Smooth muscle cell (in vitro differentiated cells): Measurements from ENCODE around the gene LAMC2. TPM values are rescaled to one million over a fixed set of nuclear protein-coding genes. Genes with fewer than 3 reads are reported as not detected.

ENCODE experiments used
- DNase-seq: peaks from one replicate; lab custom pipeline; 2025; ENCODE audit not compliant: unreplicated experiment; lab: John Stamatoyannopoulos, UW
- H2AFZ ChIP-seq: fragments of 200-600 bp; sonication (generic); 2 replicates; pipeline ENCODE4 v1.6.0; 2016; ENCODE audit warnings: antibody characterized with exemption, low read depth, mild to moderate bottlenecking
- H3F3A ChIP-seq: fragments of 200-600 bp; sonication (generic); 2 replicates; pipeline ENCODE4 v1.6.0; 2017; ENCODE audit warnings: antibody characterized with exemption, low read depth
- H3K27ac ChIP-seq: fragments of 200-600 bp; sonication (generic); 2 replicates; pipeline ENCODE4 v1.5.1; 2016; ENCODE audit warnings: low read depth, mild to moderate bottlenecking
- H3K27me3 ChIP-seq: fragments of 200-600 bp; sonication (generic); 2 replicates; pipeline ENCODE4 v1.6.1; 2016; ENCODE audit warnings: low read depth, mild to moderate bottlenecking
- H3K36me3 ChIP-seq: fragments of 200-600 bp; sonication (generic); 2 replicates; pipeline ENCODE4 v1.5.1; 2016; ENCODE audit warnings: low read depth
- H3K4me1 ChIP-seq: fragments of 200-600 bp; sonication (generic); 2 replicates; pipeline ENCODE4 v1.5.1; 2016; ENCODE audit warnings: low read depth
- H3K4me2 ChIP-seq: fragments of 200-600 bp; sonication (generic); 2 replicates; pipeline ENCODE4 v1.6.0; 2016; ENCODE audit warnings: mild to moderate bottlenecking
- H3K4me3 ChIP-seq: fragments of 200-600 bp; sonication (generic); 2 replicates; pipeline ENCODE4 v1.5.1; 2016; ENCODE audit warnings: mild to moderate bottlenecking
- H3K79me2 ChIP-seq: fragments of 200-600 bp; sonication (generic); 2 replicates; pipeline ENCODE4 v1.6.0; 2016; ENCODE audit warnings: low read depth, mild to moderate bottlenecking
- H3K9ac ChIP-seq: fragments of 200-600 bp; sonication (generic); 2 replicates; pipeline ENCODE4 v1.6.0; 2016; ENCODE audit warnings: low read depth
- H3K9me3 ChIP-seq: fragments of 200-600 bp; sonication (generic); replicated peaks from 2 replicates; pipeline ENCODE4 v1.5.1; 2016; ENCODE audit warnings: low read depth
- H4K20me1 ChIP-seq: fragments of 200-600 bp; sonication (generic); 2 replicates; pipeline ENCODE4 v1.6.0; 2016; ENCODE audit warnings: low read depth
- CTCF ChIP-seq: fragments of 200-600 bp; sonication (generic); IDR thresholded peaks from 2 replicates; pipeline ENCODE4 v1.5.1; 2017; ENCODE audit warnings: borderline replicate concordance, mild to moderate bottlenecking, antibody characterized with exemption; ENCODE audit not compliant: insufficient read depth, poor library complexity, severe bottlenecking
- WGBS: methylation state at CpG from one replicate; pipeline ENCODE4 v1.1.7; 2016; ENCODE audit warnings: low lambda C conversion rate; 5-methylcytosine and 5-hydroxymethylcytosine counted together
- polyA plus RNA-seq: library from polyadenylated mRNA; unstranded; fragments of >200 nt; fragmentation: Nextera tagmentation; extraction: Ambion mirVana; gene quantifications from 2 replicates; pipeline ENCODE4 v1.2.1, GENCODE V29; 2016
- total RNA-seq: library from RNA; depleted of rRNA; stranded (reverse); fragments of >200 nt; gene quantifications from 2 replicates; pipeline ENCODE4 v1.2.3, GENCODE V29; 2014

Gene LAMC2
- total and polyA plus RNA-seq, 2 experiments from 2014 or later: 35.1 to 120 TPM

- Histone ChIP-seq H4K20me1 (no peaks in the 10 kb centered on the region), H3K4me1 (peaks cover 18% of the 10 kb centered on the region), H3K36me3 (no peaks in the 10 kb centered on the region), H3K9ac (no peak overlapping the region), H2AFZ (no peak overlapping the region), H3K4me2 (no peak overlapping the region), H3K4me3 (no peak overlapping the region), H3K27me3 (no peaks in the 10 kb centered on the region), H3F3A (no peaks in the 10 kb centered on the region), H3K79me2 (no peaks in the 10 kb centered on the region), H3K9me3 (no peaks in the 10 kb centered on the region), H3K27ac (no peak overlapping the region)
- TF ChIP-seq CTCF: no peak
- 94% methylated on average over 14 of the region's 14 CpGs for WGBS
- DNase-seq: no peak
These were observed 32.1 kb downstream of the LAMC2 start for GRCh38 chr1:183218027-183218618.

GRCh38 chr1:183218971-183219615 is 33.0 kb downstream of the LAMC2 start:
- DNase-seq: no peak
- WGBS: 42% methylated on average over 5 of the region's 5 CpGs
- Histone ChIP-seq H3K4me1 (peaks cover 18% of the 10 kb centered on the region), H3K27ac (no peak overlapping the region), H3K4me3 (no peak overlapping the region), H3K79me2 (no peaks in the 10 kb centered on the region), H3K9me3 (no peaks in the 10 kb centered on the region), H3K4me2 (no peak overlapping the region), H3F3A (no peaks in the 10 kb centered on the region), H2AFZ (no peak overlapping the region), H3K36me3 (no peaks in the 10 kb centered on the region), H3K27me3 (no peaks in the 10 kb centered on the region), H3K9ac (no peak overlapping the region), H4K20me1 (no peaks in the 10 kb centered on the region)
- no peak for TF ChIP-seq CTCF

- TF ChIP-seq CTCF: no peak
- Histone ChIP-seq H2AFZ (no peak overlapping the region), H3K4me3 (no peak overlapping the region), H4K20me1 (no peaks in the 10 kb centered on the region), H3K79me2 (no peaks in the 10 kb centered on the region), H3K9me3 (no peaks in the 10 kb centered on the region), H3K9ac (no peak overlapping the region), H3K4me2 (no peak overlapping the region), H3K27ac (no peak overlapping the region), H3K27me3 (no peaks in the 10 kb centered on the region), H3K4me1 (peaks cover 18% of the 10 kb centered on the region), H3F3A (no peaks in the 10 kb centered on the region), H3K36me3 (no peaks in the 10 kb centered on the region)
- DNase-seq: no peak
These were observed 33.5 kb downstream of the LAMC2 start for GRCh38 chr1:183219616-183220009.

- no peaks in the 10 kb centered on the region for H3K79me2 ChIP-seq
- no peaks in the 10 kb centered on the region for H3F3A ChIP-seq
- H3K36me3 ChIP-seq: no peaks in the 10 kb centered on the region
- H4K20me1 ChIP-seq: no peaks in the 10 kb centered on the region
- no peak overlapping the region for H3K9ac ChIP-seq
- no peak for DNase-seq
- WGBS: 96% methylated on average over 3 of the region's 3 CpGs
- no peaks in the 10 kb centered on the region for H3K9me3 ChIP-seq
- H3K27ac ChIP-seq: no peak overlapping the region
- H2AFZ ChIP-seq: no peak overlapping the region
- H3K27me3 ChIP-seq: no peaks in the 10 kb centered on the region
- no peak for TF ChIP-seq CTCF
- peaks cover 18% of the 10 kb centered on the region for H3K4me1 ChIP-seq
- no peak overlapping the region for H3K4me3 ChIP-seq
- no peak overlapping the region for H3K4me2 ChIP-seq
These were observed 36.8 kb downstream of the LAMC2 start for GRCh38 chr1:183222909-183223308.
